Measurements from ENCODE around the gene SERTAD3.
A peak's percentile ranks its signal among the peaks of the same experiment; 100 is the strongest.

Gene SERTAD3

DNA sequence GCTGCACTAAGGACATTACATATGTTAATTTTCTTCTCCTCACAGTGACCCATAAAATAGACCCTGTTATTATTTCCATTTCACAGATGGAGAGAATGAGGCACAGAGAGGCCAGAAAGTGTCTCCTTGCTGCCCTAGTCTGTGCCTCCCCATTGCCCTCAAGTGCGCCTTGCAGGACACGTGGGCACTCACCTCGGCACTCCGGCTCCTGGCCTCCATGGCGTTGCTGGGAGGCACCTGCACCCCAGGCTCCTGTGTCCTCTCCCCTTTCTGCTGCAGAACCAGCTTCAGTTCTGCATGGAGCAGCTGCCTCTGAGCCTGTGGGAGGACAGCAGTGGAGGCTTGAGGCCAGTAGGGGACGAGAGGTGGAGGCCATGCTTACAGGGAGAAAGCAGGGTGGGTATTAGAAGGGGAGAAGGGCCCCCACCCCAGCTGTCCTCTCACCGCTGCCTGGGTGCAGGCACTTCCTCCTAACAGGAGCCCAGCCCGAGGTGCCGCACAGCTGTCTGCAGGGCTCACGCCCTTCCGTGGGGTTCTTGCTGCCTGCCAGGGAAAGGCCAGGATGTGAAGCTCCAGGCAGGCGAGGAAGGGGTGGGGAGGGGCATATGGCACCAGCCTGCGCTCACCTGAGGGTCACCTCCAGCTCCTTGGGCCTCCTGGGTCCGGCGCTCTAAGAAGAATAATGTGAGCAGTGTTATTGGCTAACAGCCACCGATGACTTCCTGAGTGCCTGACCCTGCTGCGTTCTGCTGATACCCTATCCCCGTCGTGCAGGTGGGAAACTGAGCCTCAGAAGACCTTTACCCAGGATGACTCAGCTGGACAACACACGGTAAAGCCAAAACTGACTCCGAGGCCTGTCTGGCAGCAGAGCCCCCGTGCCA lies 36.2 kb downstream of the SERTAD3 start:
- DNase-seq, result no peak

DNA sequence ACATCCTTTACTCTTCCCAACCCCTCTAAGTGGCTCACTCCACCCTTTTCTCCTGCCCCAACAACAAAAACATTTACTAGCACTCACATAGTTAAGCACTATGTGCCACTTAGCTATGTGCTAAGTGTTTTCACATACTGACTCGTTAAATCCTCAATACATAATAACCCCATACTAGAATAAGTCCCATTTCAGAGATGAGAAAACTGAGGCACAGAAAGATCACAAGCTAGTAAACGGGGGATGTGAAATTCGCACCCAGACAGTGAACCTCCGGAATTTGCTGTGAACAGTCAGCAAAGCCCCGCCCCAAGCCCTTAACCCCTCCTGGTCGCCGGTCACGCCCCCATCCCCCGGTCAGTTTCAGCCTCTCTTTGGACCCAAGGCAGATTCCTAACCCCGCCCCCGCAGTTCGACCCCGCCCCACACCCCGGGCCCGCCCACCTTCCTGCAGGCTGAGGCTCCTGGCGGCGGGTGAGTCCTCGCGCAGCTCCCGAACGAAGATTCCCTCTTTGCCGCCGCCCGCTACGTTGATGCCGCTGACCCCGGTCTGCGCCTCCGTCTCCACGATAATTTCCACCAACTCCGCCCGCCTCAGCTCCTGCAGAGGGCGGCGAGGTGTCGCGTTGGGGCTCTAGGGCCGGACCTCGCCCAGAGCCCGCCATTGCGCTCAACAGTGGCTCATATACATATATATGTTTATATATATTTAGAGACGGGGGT lies 40.7 kb downstream of the SERTAD3 start:
- DNase-seq, result peak; percentile 65

DNA sequence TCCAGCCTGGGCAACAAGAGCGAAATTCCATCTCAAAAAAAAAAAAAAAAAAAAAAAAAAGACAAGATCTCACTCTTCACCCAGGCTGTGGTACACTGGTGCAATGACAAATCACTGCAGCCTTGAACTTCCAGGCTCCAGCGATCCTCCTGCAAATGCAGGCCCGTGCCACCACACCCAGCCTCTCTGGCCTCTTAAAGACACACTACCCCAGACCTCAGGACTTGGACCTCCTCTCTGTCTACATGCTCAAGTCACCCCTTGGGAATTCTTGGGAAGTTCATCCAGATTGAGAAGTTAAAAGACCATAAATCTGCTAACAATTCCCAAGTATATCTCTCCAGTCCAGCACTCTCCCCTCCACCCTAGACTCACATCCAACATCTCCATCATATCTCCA lies 43.6 kb downstream of the SERTAD3 start:
- no peak for DNase-seq

DNA sequence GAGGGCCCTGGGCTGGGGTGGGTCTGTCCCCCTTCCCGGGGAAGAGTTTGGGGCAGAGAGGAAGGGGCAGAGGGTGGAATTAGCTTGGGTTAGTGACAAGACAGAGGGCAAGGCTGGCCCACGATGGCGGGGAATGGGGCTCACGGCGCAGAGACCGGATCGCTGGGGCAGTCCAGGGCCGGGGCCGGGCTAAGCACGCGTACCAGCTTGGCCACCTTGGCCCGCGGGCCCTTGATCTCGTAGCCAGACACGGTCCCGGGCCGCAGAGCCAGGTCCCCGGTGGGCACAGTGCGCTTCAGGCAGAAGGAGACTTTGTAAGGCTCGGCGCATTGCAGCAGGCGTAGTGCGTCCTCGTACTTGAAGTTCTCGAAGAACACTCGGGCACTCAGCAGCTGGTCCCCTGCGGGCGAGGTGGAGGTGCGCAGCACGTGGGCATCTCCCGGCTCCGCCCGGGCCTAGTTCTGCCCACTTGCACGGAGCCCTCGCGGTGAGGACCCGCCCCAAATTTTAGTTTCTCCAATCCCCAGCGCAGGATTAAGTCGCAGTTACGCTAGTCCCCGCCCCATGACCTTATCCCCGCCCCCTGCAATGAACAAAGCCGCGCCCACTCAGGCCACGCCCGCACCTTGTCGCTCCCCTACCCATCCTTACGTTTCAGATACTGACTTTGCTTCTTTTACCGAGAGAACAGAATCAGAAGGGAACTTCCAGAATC lies 45.6 kb downstream of the SERTAD3 start:
- peak; percentile 77 for DNase-seq

DNA sequence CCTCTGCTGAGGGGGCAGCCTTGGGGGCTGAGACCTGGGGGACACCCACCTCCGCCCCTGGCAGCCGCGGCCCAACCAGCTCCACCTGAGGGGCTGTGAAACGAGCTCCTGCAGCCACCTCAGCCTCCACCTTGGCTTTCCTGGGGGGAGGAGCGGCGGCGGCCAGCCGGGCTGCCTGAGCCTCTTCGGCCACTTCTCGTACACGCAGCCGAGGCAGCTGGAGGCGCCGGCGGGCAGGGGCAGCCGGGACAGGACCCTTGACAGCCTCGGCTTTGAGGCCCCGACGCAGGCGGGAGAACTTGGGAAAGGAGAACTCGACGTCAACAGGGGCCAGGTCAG lies 46.6 kb downstream of the SERTAD3 start:
- no peak for DNase-seq

DNA sequence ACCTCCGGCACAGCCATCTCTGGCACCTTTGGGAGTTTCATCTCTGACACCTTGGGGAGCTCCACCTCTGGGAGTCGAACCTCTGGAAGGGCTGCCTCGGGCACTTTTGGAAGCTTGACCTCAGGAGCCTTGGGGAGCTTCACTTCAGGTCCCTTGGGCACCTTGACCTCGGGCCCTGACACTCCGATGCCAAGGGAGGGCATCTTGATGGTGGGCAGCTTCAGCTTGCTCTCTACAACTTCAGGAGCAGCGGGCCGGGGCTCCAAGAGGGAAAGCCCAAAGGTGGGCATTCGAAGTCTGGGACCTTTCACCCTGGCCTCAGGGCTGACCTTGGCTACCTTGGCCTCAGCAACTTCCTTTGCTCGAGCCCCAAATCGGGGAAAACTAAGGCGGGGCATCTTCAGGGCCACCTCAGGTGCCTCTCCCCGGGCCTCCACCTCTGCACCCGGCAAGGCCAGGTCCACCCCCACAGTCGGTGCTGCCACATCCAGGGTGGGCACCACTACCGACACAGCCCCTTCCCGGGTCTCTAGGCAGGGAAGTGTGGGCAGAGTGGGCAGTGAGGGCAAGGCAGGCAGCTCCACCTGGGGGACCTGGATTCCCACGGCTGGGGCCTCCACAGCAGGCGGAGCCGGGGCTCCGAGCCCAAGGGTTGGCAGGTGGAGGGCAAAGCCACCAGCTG lies 47.1 kb downstream of the SERTAD3 start:
- DNase-seq, result no peak

DNA sequence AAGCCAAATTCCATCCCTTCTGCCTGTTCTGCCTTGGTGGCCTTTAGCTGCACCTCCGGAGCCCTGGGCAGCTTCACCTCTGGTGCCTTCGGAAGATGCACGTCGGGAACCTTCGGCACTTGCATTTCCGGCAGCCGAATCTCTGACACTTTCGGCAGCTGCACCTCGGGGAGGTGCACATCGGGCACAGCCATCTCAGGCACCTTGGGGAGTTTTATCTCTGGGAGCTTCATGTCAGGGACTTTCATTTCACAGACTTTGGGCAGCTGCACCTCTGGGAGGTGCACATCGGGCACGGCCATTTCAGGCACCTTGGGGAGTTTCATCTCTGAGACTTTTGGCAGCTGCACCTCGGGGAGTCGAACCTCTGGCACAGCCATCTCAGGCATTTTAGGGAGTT lies 48.2 kb downstream of the SERTAD3 start:
- DNase-seq, result no peak

DNA sequence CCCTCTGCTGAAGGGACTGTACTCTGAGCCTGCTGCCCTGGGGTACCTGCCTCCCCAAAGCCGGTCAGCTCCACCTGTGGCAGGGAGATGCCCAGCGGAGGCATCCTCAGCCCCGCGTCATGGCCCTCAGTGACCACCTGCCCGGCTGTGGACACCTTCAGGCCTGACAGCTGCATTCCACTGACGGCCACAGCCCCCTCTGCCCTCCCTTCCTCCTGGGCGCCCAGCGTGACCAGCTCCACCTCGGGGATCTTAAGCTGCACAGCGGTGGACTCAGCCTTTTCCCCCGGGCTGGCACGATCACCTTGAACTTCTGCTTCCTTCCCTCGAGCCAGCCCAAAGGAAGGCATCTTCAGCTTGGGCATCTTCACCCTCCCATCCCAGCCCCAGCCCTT lies 49.3 kb downstream of the SERTAD3 start:
- no peak for DNase-seq

DNA sequence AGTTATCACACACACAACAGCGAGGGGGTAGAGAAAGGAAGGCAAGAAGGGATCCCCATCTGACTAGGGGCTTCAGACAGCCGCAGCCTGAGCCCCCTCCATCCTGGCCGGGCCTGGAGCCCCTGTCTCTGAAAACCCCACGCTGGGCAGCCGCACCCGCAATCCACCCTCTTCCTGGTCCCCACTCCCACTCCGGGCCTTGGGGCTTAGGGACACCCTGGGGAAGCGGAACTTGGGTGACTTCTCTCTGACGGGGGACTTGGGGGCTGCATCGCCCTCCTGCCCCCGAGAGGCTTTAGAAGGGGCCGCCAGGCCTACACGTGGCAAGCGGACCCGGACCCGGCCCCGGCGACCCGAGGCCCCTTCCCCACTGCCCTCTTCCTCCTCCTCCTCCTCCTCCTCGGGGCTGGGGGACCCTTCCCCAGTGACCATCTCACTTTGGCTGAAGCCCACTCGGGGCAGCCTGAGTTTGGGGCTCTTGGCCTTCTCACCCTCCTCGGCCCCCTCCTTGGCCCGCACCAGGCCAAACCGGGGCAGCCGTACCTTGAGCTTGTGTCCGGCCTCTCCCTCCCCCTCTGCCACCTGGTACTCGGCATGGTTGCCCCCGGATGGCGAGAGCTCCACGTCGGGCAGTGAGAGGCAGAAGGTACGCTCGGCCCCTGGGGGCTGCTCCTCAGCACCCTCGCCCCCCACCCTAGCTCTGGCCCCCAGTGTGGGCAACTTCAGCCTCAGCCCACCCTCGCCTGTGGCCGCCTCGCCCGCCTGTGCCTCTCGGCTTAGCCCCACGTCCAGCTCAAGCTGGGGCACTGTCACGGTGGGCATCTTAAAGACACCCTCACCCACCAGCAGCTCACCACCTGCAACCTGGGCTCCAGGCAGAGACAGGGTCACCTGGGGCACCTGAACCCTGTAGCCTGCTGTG lies 50.0 kb downstream of the SERTAD3 start:
- no peak for DNase-seq

DNA sequence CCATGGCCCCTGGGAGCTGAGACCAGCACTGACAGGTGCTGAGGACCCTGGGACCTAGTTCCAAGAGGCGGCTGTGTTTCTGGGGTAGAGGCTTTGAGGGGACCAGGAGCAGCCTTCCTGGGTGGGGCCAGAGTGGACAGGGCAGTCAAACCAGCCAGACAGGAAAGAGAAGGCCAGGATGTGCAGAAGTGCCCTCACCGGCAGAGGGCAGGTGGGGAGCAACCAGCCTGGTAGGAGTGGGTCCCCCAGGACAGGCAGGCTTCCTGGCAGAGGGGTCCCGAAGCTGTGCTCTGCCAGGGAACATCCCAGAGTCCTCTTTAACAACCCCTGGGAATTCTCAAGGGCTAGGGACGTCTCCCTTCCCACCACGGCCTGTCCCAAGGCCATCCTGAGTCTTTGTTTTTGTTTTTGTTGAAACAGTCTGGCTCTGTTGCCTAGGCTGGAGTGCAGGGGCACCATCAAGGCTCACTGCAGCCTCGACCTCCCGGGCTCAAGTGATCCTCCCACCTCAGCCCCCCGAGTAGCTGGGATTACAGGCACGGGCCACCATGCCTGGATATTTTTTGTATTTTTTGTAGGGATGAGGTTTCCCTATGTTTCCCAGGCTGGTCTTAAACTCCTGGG lies 51.1 kb downstream of the SERTAD3 start:
- DNase-seq, result no peak

DNA sequence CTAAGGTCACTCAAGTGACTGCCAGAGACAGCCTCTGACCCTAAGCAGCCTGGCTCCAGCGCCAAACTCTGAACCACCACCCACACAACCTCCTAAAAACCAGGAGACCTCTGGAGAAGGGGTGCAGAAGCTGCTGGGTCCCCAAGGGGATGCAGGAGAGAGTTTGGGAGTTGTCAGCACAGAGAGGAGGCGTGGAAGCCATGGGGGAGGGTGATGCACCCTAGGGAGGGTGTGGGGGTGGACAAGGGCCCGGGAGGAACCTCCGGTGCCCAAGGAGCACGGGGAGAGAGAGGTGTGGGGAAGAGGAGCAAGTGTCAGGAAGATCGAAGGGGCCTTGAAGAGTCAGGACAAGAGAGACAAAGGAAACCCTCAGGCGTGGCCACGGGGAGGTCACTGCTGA lies 52.0 kb downstream of the SERTAD3 start:
- DNase-seq, result no peak

Measured in activated naive CD4-positive, alpha-beta T cell treated with anti-CD3 and anti-CD28 coated beads, Interleukin-2, amount 50 U/mL, for 16 hours (primary cell).